KG1 (cell line): Measurements from ENCODE around the gene SRSF3.
"Not testable (repeated sequence)": the region's sequence is repeated elsewhere in the genome, so short reads cannot be mapped to it uniquely, and the experiment has no call there.

Source experiments
- DNase-seq: peaks from one replicate; lab custom pipeline; 2025; lab: John Stamatoyannopoulos, UW

The SRSF3 gene

GRCh38 chr6:36594029-36594815 is at the start of gene SRSF3:
Gene SRSF3, plus strand, starts transcription at chr6:36594362. Its CDS starts 2,401 bp downstream, at chr6:36596763.
- DNase-seq, result peak; percentile 94

- DNase-seq, result no peak
These were observed 48.3 kb upstream of the SRSF3 start for GRCh38 chr6:36545767-36546307.

- no peak for DNase-seq
These were observed 47.7 kb upstream of the SRSF3 start for GRCh38 chr6:36546308-36546919.

GRCh38 chr6:36546920-36547645 is 47.1 kb upstream of the SRSF3 start, which contains the start of gene STK38:
Gene STK38, minus strand, starts transcription at chr6:36547479. Its CDS starts 7,277 bp downstream, at chr6:36540202.
- DNase-seq, result peak; percentile 79

GRCh38 chr6:36547646-36548400 is 46.3 kb upstream of the SRSF3 start:
- no peak for DNase-seq

DNA sequence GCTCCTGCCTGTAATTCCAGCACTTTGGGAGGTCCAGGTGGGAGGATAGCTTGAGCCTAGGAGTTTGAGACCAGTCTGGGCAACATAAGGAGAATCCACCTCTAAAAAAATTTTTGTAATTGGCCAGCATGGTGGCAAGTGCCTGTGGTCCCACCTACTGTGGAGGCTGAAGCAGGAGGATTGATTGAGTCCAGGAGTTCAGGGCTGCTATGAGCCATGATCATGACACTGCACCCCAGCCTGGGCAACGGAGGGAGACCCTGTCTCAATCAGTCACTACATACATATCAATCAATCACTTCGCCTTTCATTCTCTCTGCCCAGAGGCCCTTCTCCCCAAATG is 45.8 kb upstream of the SRSF3 start:
- DNase-seq, result no peak

GRCh38 chr6:36550473-36551000 is 43.6 kb upstream of the SRSF3 start:
- DNase-seq, result no peak

DNA sequence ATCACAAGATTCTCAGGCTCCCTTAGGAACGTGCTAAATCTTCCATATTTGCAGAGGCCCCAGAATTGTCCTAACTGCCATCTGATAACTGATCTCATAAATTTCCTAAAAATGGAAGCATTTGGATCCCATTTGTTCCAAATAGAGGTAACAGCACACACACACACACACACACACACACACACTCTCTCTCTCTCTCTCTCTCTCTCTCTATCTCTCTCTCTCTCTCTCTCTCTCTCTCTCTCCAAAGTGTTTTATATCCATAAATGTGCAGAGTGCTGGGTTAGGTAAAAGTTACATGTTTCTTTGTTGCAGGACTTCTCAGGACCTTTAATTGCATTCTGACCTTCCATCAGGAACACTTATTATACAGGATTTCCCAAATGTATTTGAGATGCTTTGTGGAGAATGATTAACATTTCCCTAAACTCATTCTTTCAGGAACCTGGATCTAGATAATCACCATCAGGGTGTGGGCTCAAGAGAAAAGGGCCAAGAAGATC is 38.4 kb upstream of the SRSF3 start:
- no peak for DNase-seq

GRCh38 chr6:36556281-36556680 is 37.9 kb upstream of the SRSF3 start:
- DNase-seq, result no peak

- no peak for DNase-seq
These were observed 35.0 kb upstream of the SRSF3 start for GRCh38 chr6:36559011-36559793.

DNA sequence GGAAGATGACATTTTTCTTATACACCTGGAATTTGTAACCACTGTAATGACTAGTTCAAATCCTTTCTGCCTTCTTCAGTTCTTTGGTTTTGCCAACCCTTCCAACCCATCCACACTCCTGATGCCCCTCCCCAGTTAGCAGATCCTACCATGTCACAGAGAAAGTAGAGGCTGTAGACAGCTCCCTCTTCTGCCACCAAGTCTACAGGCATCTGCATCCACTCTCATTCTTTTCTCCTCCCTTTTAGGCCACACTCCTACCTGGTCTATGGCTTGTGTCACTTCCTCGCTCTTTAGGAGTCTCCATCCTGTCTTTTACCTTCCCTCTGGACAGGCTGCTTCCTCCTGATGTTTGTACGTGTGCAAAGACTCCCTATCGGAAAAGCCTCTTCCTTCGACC is 33.3 kb upstream of the SRSF3 start:
- DNase-seq, result no peak

DNA sequence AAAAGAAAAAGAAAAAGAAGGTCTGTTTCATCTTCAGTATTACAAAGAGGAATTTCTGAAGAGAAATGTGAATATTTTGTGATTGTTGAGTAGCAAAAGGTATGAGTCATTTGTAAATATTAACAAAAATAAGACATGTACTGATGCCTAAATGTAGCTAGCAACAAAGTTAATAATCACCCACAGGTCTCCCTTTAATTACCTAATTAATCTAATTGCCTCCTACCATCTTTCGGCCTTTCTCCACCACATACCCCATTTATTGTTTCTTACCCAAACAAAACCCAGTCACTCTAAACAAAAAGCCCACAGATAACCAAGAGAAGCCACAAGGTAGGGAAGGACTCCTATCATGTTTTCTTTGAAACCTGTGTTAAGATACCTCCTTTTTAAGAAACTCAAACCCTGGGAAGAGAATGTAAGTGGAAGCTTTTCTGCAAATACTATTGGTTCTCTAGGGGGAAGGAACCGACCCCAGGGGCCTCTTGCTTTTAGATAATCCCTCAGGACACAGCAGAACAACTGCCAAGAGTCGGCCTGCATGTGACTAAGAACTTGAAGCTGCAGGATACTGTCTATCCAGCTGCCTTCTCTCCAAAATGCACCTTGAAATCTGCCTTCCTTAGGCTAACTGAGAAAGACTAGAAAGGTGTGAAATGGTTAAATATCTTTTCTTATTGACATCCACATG is 30.8 kb upstream of the SRSF3 start:
- DNase-seq, result no peak

DNA sequence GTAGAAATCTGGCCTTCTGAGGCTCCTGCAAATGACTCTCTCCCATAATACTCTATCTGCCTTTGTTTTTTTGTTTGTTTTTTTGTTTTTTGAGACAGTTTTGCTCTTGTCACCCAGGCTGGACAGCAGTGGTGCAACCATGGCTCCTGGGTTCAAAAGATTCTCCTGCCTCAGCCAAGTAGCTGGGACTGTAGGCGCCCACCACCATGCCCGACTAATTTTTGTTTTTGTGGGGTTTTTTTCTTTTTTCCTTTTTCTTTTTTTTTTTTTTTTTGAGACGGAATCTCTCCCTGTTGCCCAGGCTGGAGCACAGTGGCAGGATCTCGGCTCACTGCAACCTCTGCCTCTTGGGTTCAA is 30.3 kb upstream of the SRSF3 start:
- no peak for DNase-seq

- no peak for DNase-seq
These were observed 27.7 kb upstream of the SRSF3 start for GRCh38 chr6:36566418-36566905.

DNA sequence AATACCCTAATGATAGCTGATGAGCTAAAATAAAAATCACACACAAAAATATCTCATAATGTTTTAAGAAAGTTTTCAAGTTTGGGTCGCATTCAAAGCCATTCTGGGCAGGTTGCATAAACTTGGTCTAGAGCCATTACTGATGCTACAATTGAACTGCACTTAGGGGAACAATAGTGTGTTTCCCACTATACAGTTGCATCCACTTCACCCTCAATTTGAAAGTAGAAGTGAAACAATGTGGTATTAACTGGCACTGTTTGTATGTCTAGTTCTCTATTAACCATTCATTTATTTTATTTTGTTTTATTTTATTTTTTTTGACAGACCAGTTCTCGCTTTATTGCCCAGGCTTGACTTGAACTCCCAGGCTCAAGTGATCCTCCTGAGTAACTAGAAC is 23.9 kb upstream of the SRSF3 start:
- DNase-seq, result no peak

DNA sequence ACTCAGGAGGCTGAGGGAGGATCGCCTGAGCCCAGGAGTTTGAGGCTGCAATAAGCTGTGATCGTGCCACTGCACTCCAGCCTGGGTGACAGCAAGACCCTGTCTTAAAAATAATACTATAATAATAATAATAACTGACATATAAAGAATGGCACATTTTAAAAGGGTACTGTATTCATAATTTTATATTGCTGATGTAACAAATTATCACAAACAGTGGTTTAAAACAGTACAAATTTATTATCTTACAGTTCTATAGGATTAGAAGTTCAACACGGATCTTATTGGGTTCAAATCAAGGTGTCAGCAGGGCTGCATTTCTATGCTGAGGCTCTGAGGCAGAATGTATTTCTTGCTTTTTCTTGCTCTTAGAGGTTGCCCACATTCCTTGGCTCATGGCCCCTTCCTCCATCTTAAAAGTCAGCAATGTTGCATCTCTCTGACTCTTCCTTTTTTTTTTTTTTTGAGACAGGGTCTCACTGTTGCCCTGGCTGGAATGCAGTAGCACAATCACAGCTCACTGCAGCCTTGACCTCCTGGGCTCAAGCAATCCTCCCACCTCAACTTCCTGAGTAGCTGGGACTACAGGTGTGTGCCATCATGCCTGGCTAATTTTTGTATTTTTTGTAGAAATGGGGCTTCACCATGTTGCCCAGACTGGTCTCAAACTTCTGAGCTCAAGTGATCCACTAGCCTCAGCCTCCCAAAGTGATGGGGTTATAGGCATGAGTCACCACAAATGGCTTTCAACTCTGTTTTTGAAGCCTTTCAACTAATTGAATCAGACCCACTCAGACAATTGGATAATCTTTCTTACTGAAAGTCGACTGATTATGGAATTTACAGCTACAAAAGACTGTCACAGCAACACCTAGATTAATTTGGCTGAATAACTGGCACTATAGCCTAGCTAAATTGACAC is 22.8 kb upstream of the SRSF3 start:
- no peak for DNase-seq

DNA sequence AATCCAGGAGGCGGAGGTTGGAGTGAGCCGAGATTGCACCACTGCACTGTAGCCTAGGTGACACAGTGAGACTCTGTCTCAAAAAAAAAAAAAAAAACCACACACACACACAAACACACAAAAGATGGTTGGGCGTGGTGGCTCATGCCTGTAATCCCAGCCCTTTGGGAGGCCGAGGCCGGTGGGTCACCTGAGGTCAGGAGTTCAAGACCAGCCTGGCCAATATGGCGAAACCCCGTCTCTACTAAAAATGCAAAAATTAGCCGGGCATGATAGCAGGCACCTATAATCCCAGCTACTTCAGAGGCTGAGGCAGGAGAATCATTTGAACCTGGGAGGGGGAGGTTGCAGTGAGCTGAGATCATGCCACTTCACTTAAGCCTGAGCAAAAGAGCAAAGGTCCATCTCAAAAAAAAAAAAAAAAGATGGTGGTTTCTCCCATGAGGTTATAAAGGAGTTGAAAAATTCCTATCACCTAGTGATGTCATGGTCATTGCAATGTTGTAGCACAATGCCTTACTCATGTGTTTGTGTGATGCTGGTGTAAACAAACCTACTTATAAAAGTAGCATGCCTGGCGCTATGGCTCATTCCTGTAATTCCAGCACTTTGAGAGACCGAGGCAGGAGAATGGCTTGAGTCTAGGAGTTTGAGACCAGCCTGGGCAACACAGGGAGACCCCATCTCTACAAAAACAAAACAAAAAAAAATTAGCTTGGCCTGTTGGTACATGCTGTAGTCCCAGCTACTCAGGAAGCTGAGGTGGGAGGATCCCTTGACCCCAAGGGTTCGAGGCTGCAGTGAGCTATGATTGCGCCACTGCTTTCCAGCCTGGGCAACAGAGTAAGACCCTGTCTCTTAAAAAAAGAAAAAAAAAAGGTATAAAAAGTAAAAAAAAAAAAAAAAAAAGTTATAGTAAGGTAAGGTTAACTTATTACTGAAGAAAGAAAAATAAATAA is 21.5 kb upstream of the SRSF3 start:
- DNase-seq, result not testable (repeated sequence)

- no peak for DNase-seq
These were observed 19.5 kb upstream of the SRSF3 start for GRCh38 chr6:36574679-36575078.
